PC-3 (cell line): Measurements from ENCODE around the gene CCNL2. TPM values are rescaled to one million over a fixed set of nuclear protein-coding genes. Genes with fewer than 3 reads are reported as not detected.

ENCODE experiments used
- ATAC-seq: fragments of 200-7000 bp; cut with Tn5 transposase; 2 replicates; pipeline ENCODE4 v1.9.1; 2020; ENCODE audit warnings: mild to moderate bottlenecking, moderate library complexity
- BruUV-seq: library from RNA; stranded (reverse); fragments of 400-500 nt; replicated peaks from 2 replicates; lab custom pipeline; 2021; lab: Mats Ljungman, UMichigan
- CTCF ChIA-PET: fragments of 300-600 bp; sonication (Branson Sonifier 250); formaldehyde crosslinking; loops from one replicate; lab custom pipeline; 2022; ENCODE audit warnings: antibody characterized with exemption; lab: Charles Lee
- POLR2A ChIA-PET: fragments of 300-600 bp; sonication (Branson Sonifier 250); formaldehyde crosslinking; loops from one replicate; lab custom pipeline; 2022; ENCODE audit warnings: antibody characterized with exemption; ENCODE audit not compliant: unreplicated experiment; lab: Charles Lee
- DNase-seq: peaks from one replicate; pipeline ENCODE4 v3.0.0-alpha.2; 2015
- H2AFZ ChIP-seq: fragments of 300-600 bp; sonication (generic); 2 replicates; pipeline ENCODE4 v1.6.0; 2016; ENCODE audit warnings: antibody characterized with exemption, low read length
- H3F3A ChIP-seq: fragments of 300-600 bp; sonication (generic); one replicate; pipeline ENCODE4 v1.6.0; 2017; ENCODE audit warnings: antibody characterized with exemption, low read length, control low read depth, mild to moderate bottlenecking; ENCODE audit not compliant: unreplicated experiment
- H3K27ac ChIP-seq: fragments of 300-600 bp; sonication (generic); 2 replicates; pipeline ENCODE4 v1.5.1; 2016; ENCODE audit warnings: mild to moderate bottlenecking, low read length
- H3K27me3 ChIP-seq: fragments of 300-600 bp; sonication (generic); 2 replicates; pipeline ENCODE4 v1.6.1; 2016; ENCODE audit warnings: low read length, mixed read lengths
- H3K36me3 ChIP-seq: fragments of 300-600 bp; sonication (generic); 2 replicates; pipeline ENCODE4 v1.6.1; 2016; ENCODE audit warnings: low read depth, mixed run types, low read length, mixed read lengths
- H3K4me1 ChIP-seq: fragments of 300-600 bp; sonication (generic); 2 replicates; pipeline ENCODE4 v1.5.1; 2016; ENCODE audit warnings: low read length; ENCODE audit not compliant: insufficient read depth
- H3K4me2 ChIP-seq: fragments of 300-600 bp; sonication (generic); 2 replicates; pipeline ENCODE4 v1.6.0; 2016; ENCODE audit warnings: low read length
- H3K4me3 ChIP-seq: fragments of 300-600 bp; sonication (generic); 2 replicates; pipeline ENCODE4 v1.5.1; 2016; ENCODE audit warnings: mild to moderate bottlenecking, low read length, mixed read lengths
- H3K79me2 ChIP-seq: fragments of 300-600 bp; sonication (generic); 2 replicates; pipeline ENCODE4 v1.6.1; 2017; ENCODE audit warnings: low read length, mixed read lengths
- H3K9ac ChIP-seq: fragments of 300-600 bp; sonication (generic); 2 replicates; pipeline ENCODE4 v1.6.0; 2016; ENCODE audit warnings: mild to moderate bottlenecking, low read length
- H3K9me2 ChIP-seq: fragments of 300-600 bp; sonication (generic); replicated peaks from 2 replicates; pipeline ENCODE4 v1.6.1; 2016; ENCODE audit warnings: mixed run types, low read length, mixed read lengths
- H3K9me3 ChIP-seq: fragments of 300-600 bp; sonication (generic); 2 replicates; pipeline ENCODE4 v1.6.1; 2016; ENCODE audit warnings: low read length, mixed read lengths
- H4K20me1 ChIP-seq: fragments of 300-600 bp; sonication (generic); 2 replicates; pipeline ENCODE4 v1.6.1; 2016; ENCODE audit warnings: low read length, mixed read lengths
- EZH2 ChIP-seq: fragments of 300-600 bp; sonication (generic); IDR thresholded peaks from one replicate; pipeline ENCODE4 v1.6.1; 2017; ENCODE audit warnings: antibody characterized with exemption, mild to moderate bottlenecking, low read length; ENCODE audit not compliant: unreplicated experiment
- EZH2phosphoT487 ChIP-seq: fragments of 300-600 bp; sonication (generic); IDR thresholded peaks from 2 replicates; pipeline ENCODE4 v1.6.1; 2018; ENCODE audit warnings: mild to moderate bottlenecking, antibody characterized with exemption, low read length, borderline replicate concordance
- intact Hi-C: fragments of 100-400 bp; cut with micrococcal nuclease; formaldehyde crosslinking; loops from 2 replicates; pipeline ENCODE4 v1.9.0; 2023
- total RNA-seq: library from RNA; depleted of rRNA; stranded (reverse); fragments of >200 nt; gene quantifications from 2 replicates; pipeline ENCODE4 v1.2.3, GENCODE V29; 2014
- TF ChIP-seq, protein P1 (sequence below): fragments of 300-600 bp; sonication (generic); conservative IDR thresholded peaks from 2 replicates; pipeline ENCODE4 v1.5.1; 2017; ENCODE audit warnings: antibody characterized with exemption, low read depth, mild to moderate bottlenecking, low read length

The CCNL2 gene
- total RNA-seq, 1 experiment from 2014 or later = 385 TPM

DNA sequence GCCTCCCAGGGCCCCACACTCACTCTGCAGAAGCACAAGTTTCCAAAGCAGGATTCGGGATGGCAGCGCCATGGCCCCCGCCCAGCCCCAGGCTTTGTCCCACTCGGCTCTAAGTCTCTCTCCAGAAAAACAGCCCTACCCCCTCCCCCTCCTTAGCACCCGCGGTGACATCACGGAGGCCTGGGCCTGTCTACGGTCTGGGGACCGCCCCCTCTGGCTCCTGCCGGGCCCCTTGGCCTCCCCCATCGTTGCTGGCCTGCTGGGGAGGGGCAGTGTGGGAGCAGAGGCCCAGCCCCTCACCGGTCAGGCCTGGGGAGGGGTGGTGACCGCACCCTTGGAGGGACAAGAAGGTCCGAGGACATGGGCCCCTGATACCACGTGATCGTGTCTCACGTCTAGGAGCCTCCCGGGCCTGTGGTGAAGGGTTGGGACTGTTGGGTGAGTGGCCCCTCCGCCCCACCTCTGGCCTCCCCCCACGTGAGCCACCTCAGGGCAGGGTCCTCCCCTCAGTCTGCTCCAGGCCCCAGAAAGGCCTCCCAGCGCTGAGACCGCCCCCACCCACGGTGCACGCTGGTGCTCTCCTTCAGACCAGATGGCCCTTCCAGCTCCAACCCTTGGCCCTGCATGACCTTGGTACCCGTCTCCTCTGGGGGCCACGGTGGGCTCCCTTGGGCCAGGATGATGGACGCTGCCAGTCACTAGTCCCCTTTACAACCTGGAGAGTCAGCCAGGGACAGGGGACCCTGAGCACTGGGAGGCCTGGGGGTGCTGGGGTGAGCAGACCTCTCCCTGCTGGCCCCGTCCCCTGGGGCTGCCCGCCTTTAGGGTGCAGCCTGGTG, 40.5 kb downstream of the CCNL2 start, which contains the start of gene MXRA8:
Gene MXRA8 (minus strand): TSS at position 123 of the 839 bp plus-strand sequence. CDS start 51 bp downstream, at position 72.
- no peaks in the 10 kb centered on the region for H3K36me3 ChIP-seq
- TF ChIP-seq, protein P1, sequence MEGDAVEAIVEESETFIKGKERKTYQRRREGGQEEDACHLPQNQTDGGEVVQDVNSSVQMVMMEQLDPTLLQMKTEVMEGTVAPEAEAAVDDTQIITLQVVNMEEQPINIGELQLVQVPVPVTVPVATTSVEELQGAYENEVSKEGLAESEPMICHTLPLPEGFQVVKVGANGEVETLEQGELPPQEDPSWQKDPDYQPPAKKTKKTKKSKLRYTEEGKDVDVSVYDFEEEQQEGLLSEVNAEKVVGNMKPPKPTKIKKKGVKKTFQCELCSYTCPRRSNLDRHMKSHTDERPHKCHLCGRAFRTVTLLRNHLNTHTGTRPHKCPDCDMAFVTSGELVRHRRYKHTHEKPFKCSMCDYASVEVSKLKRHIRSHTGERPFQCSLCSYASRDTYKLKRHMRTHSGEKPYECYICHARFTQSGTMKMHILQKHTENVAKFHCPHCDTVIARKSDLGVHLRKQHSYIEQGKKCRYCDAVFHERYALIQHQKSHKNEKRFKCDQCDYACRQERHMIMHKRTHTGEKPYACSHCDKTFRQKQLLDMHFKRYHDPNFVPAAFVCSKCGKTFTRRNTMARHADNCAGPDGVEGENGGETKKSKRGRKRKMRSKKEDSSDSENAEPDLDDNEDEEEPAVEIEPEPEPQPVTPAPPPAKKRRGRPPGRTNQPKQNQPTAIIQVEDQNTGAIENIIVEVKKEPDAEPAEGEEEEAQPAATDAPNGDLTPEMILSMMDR = no peak
- no peak for TF ChIP-seq EZH2phosphoT487
- no peak for TF ChIP-seq EZH2
- intact Hi-C loops = no loop called here
- H3K79me2 ChIP-seq = no peaks in the 10 kb centered on the region
- no peak within 1 kb of the TSS for H3K4me2 ChIP-seq
- H3K9ac ChIP-seq = no peak within 1 kb of the TSS
- CTCF ChIA-PET = no interaction called here
- H3K4me1 ChIP-seq = peaks cover 35% of the 10 kb centered on the region
- no peaks in the 10 kb centered on the region for H3K27me3 ChIP-seq
- no peak within 1 kb of the TSS for H3K27ac ChIP-seq
- no peaks in the 10 kb centered on the region for H3K9me2 ChIP-seq
- no peaks in the 10 kb centered on the region for H3F3A ChIP-seq
- ATAC-seq (no peak), DNase-seq (no peak)
- no peaks in the 10 kb centered on the region for H4K20me1 ChIP-seq
- POLR2A ChIA-PET = no interaction called here
- BruUV-seq = no TSS peak
- no peak within 1 kb of the TSS for H3K4me3 ChIP-seq
- no peak within 1 kb of the TSS for H2AFZ ChIP-seq
- no peaks in the 10 kb centered on the region for H3K9me3 ChIP-seq

DNA sequence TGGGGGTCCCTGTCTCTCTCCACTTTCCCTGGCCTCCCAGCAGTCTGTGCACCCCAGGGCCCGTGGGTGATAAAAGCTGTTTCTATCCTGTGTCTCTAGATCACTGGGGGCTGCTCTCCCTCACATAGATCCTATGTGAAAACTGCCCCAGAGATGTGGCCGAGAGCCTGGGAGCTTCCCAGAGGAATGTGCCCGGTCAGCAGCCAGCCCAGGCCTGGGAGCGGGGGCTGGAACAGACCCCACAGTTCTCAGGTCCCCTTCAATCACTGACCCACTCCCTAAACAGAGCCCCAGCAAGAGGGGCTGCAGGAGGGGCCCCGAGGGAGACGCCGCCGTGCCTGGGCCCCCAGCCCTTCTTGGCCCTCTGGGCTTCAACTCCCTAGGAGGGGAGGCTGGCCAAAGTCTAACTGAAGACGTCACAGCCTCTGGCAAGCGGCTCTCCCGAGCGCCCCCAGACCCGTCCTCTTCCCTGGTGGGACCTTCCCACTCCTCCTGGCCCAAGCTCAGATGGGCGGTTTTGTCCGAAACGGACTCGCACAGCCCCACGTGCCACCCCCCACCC, 41.2 kb downstream of the CCNL2 start:
- H3K4me3 ChIP-seq = no peak overlapping the region
- ATAC-seq (no peak), DNase-seq (no peak)
- POLR2A ChIA-PET = no interaction called here
- H3K4me2 ChIP-seq = no peak overlapping the region
- no peak overlapping the region for H3K9ac ChIP-seq
- no peaks in the 10 kb centered on the region; the same call in 1 of the 2 replicates for H3K79me2 ChIP-seq
- no peaks in the 10 kb centered on the region for H3K9me2 ChIP-seq
- no peaks in the 10 kb centered on the region for H3K36me3 ChIP-seq
- TF ChIP-seq EZH2phosphoT487 = no peak
- TF ChIP-seq EZH2 = no peak
- TF ChIP-seq, protein P1 = no peak
- H3K9me3 ChIP-seq = no peaks in the 10 kb centered on the region
- intact Hi-C loops = no loop called here
- H4K20me1 ChIP-seq = no peaks in the 10 kb centered on the region
- H3K4me1 ChIP-seq = peaks cover 42% of the 10 kb centered on the region
- H2AFZ ChIP-seq = no peak overlapping the region
- CTCF ChIA-PET = no interaction called here
- H3K27ac ChIP-seq = no peak overlapping the region
- no peaks in the 10 kb centered on the region for H3K27me3 ChIP-seq
- H3F3A ChIP-seq = no peaks in the 10 kb centered on the region
- BruUV-seq = no TSS peak
